ENCODE data around the gene METTL21C.

DNA sequence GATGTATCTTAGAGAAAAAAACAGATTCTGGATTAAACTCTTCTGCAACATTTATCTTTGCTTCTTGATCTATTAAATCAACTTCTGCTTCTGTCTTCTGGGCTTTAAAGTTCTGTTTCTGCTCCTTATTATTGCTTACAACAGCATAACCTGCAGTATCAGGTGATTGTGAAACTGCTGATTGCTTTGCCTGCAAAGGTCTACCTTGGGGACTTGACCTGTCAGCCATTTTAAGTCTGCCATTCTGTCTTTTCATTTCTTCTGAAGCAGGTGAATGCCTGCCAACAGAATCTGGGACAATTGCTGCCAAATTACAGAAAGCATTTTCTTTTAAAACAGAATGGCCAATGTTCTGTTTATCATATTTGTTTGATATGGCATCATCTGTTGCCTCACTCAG lies 47.7 kb upstream of the METTL21C start:
- no peak for TF ChIP-seq FOXP2 (optimal IDR thresholded peaks at IDR 0.05; ENCODE audit: borderline replicate concordance, extremely low read depth, extremely low read length, insufficient read depth)
- TF ChIP-seq TAF1 (IDR thresholded peaks at IDR 0.05; ENCODE audit: borderline replicate concordance, insufficient read depth, low read length), result no peak
- TF ChIP-seq POLR2AphosphoS5 (IDR thresholded peaks at IDR 0.05; ENCODE audit: low read depth, low read length), result no peak
- TF ChIP-seq, protein P1, sequence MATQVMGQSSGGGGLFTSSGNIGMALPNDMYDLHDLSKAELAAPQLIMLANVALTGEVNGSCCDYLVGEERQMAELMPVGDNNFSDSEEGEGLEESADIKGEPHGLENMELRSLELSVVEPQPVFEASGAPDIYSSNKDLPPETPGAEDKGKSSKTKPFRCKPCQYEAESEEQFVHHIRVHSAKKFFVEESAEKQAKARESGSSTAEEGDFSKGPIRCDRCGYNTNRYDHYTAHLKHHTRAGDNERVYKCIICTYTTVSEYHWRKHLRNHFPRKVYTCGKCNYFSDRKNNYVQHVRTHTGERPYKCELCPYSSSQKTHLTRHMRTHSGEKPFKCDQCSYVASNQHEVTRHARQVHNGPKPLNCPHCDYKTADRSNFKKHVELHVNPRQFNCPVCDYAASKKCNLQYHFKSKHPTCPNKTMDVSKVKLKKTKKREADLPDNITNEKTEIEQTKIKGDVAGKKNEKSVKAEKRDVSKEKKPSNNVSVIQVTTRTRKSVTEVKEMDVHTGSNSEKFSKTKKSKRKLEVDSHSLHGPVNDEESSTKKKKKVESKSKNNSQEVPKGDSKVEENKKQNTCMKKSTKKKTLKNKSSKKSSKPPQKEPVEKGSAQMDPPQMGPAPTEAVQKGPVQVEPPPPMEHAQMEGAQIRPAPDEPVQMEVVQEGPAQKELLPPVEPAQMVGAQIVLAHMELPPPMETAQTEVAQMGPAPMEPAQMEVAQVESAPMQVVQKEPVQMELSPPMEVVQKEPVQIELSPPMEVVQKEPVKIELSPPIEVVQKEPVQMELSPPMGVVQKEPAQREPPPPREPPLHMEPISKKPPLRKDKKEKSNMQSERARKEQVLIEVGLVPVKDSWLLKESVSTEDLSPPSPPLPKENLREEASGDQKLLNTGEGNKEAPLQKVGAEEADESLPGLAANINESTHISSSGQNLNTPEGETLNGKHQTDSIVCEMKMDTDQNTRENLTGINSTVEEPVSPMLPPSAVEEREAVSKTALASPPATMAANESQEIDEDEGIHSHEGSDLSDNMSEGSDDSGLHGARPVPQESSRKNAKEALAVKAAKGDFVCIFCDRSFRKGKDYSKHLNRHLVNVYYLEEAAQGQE (IDR thresholded peaks at IDR 0.05; ENCODE audit: insufficient read depth in 1 of 2, low read depth in 2 of 2, low read length in 2 of 2), result no peak

All from PFSK-1 (cell line).